ENCODE data around the gene MSANTD7. TPM values are rescaled to one million over a fixed set of nuclear protein-coding genes. Genes with fewer than 3 reads are reported as not detected.

The MSANTD7 gene
- total and polyA plus RNA-seq, 2 of the 13 experiments (the other 11 are each of a cell fraction or from before 2014, with no cell fraction given) = 3.7 to 16.7 TPM

DNA sequence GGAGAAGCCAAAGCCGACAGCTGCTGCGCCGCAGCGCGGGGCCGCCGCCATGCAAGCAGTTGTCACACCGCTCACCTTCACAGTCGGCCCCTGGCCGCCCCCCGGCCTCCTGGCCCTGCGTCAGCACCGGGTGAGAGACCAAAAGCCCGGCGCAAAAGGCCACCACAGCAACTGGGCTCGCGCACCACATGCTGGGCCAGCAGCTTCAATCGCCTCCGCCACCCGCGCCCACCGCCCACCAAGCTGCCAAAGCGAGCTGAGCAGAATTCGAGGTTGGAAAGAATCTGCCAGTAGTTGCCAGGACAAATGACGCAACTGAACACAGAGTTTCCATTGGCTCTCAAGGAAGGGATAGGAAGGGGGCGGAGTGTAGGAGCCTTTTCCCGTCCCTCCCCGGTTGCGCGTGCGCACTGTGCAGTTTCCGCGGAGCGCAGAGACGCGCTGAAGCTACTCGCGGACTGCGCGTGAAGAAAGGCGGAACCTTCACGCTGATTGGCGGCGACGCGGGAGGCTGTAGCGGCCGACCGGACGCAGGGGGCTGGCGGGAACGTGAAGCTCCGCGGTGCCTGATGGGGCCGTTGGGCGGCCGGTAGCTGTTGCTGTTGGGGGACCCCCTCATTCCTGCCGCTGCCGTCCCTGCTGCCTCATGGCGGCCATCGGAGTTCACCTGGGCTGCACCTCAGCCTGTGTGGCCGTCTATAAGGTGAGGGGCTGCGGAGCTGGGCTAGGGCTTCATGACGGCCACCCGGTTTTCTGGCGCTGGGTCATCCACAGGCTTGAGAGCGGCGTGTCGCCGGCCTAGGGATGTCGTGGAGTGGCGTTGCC, at the start of gene MSANTD7, which contains the start of the genes CDNF and HSPA14 (continued):
- TF ChIP-seq, protein P1, sequence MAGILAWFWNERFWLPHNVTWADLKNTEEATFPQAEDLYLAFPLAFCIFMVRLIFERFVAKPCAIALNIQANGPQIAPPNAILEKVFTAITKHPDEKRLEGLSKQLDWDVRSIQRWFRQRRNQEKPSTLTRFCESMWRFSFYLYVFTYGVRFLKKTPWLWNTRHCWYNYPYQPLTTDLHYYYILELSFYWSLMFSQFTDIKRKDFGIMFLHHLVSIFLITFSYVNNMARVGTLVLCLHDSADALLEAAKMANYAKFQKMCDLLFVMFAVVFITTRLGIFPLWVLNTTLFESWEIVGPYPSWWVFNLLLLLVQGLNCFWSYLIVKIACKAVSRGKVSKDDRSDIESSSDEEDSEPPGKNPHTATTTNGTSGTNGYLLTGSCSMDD (CRISPR knock-in tag; IDR thresholded peaks at IDR 0.05) = no peak
- TF ChIP-seq ZNF160 (CRISPR knock-in tag; IDR thresholded peaks at IDR 0.05) (peak; percentile 17; the same call in 1 of the 2 replicates), RFX5 (IDR thresholded peaks at IDR 0.05; ENCODE audit: low read depth, low read length) (peak; percentile 100), FOXM1 (CRISPR knock-in tag; IDR thresholded peaks at IDR 0.05) (no peak), NONO (IDR thresholded peaks at IDR 0.05) (no peak), NONO (CRISPR knock-in tag; conservative IDR thresholded peaks at IDR 0.05) (peak; percentile 27), ZNF775 (CRISPR knock-in tag; IDR thresholded peaks at IDR 0.05; ENCODE audit: borderline replicate concordance) (no peak), ZNF430 (CRISPR knock-in tag; IDR thresholded peaks at IDR 0.05) (peak; percentile 68; the same call in 1 of the 2 replicates), KDM3A (CRISPR knock-in tag; IDR thresholded peaks at IDR 0.05; ENCODE audit: low read depth) (peak; percentile 48; the same call in 1 of the 2 replicates), ZNF354B (CRISPR knock-in tag; IDR thresholded peaks at IDR 0.05) (no peak), ATRX (CRISPR knock-in tag; IDR thresholded peaks at IDR 0.05; ENCODE audit: borderline replicate concordance) (no peak), ZNF10 (CRISPR knock-in tag; IDR thresholded peaks at IDR 0.05; ENCODE audit: borderline replicate concordance, low read depth) (no peak), RAD21 (CRISPR knock-in tag; IDR thresholded peaks at IDR 0.05) (peak; percentile 58)
- TF ChIP-seq, protein P2, sequence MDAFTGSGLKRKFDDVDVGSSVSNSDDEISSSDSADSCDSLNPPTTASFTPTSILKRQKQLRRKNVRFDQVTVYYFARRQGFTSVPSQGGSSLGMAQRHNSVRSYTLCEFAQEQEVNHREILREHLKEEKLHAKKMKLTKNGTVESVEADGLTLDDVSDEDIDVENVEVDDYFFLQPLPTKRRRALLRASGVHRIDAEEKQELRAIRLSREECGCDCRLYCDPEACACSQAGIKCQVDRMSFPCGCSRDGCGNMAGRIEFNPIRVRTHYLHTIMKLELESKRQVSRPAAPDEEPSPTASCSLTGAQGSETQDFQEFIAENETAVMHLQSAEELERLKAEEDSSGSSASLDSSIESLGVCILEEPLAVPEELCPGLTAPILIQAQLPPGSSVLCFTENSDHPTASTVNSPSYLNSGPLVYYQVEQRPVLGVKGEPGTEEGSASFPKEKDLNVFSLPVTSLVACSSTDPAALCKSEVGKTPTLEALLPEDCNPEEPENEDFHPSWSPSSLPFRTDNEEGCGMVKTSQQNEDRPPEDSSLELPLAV (CRISPR knock-in tag; conservative IDR thresholded peaks at IDR 0.05; ENCODE audit: low read depth) = 0 out of 2 replicates have a peak, but pooled peaks have one; percentile 40
- TF ChIP-seq, protein P3, sequence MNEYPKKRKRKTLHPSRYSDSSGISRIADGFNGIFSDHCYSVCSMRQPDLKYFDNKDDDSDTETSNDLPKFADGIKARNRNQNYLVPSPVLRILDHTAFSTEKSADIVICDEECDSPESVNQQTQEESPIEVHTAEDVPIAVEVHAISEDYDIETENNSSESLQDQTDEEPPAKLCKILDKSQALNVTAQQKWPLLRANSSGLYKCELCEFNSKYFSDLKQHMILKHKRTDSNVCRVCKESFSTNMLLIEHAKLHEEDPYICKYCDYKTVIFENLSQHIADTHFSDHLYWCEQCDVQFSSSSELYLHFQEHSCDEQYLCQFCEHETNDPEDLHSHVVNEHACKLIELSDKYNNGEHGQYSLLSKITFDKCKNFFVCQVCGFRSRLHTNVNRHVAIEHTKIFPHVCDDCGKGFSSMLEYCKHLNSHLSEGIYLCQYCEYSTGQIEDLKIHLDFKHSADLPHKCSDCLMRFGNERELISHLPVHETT (CRISPR knock-in tag; conservative IDR thresholded peaks at IDR 0.05) = no peak
- TF ChIP-seq, protein P4, sequence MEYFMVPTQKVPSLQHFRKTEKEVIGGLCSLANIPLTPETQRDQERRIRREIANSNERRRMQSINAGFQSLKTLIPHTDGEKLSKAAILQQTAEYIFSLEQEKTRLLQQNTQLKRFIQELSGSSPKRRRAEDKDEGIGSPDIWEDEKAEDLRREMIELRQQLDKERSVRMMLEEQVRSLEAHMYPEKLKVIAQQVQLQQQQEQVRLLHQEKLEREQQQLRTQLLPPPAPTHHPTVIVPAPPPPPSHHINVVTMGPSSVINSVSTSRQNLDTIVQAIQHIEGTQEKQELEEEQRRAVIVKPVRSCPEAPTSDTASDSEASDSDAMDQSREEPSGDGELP (IDR thresholded peaks at IDR 0.05; ENCODE audit: borderline replicate concordance, low read depth) = peak; percentile 54; the same call in 1 of the 2 replicates
- TF ChIP-seq, protein P5, sequence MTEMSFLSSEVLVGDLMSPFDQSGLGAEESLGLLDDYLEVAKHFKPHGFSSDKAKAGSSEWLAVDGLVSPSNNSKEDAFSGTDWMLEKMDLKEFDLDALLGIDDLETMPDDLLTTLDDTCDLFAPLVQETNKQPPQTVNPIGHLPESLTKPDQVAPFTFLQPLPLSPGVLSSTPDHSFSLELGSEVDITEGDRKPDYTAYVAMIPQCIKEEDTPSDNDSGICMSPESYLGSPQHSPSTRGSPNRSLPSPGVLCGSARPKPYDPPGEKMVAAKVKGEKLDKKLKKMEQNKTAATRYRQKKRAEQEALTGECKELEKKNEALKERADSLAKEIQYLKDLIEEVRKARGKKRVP (CRISPR knock-in tag; IDR thresholded peaks at IDR 0.05) = peak in 1 of 2 experiments; percentile 73; a peak in 2 of 4 replicates
- TF ChIP-seq, protein P6, sequence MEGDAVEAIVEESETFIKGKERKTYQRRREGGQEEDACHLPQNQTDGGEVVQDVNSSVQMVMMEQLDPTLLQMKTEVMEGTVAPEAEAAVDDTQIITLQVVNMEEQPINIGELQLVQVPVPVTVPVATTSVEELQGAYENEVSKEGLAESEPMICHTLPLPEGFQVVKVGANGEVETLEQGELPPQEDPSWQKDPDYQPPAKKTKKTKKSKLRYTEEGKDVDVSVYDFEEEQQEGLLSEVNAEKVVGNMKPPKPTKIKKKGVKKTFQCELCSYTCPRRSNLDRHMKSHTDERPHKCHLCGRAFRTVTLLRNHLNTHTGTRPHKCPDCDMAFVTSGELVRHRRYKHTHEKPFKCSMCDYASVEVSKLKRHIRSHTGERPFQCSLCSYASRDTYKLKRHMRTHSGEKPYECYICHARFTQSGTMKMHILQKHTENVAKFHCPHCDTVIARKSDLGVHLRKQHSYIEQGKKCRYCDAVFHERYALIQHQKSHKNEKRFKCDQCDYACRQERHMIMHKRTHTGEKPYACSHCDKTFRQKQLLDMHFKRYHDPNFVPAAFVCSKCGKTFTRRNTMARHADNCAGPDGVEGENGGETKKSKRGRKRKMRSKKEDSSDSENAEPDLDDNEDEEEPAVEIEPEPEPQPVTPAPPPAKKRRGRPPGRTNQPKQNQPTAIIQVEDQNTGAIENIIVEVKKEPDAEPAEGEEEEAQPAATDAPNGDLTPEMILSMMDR (CRISPR knock-in tag; IDR thresholded peaks at IDR 0.05) = 0 out of 2 replicates have a peak, but pooled peaks have one; percentile 13
